ENCODE data around the gene HOXB2.

Gene HOXB2

DNA sequence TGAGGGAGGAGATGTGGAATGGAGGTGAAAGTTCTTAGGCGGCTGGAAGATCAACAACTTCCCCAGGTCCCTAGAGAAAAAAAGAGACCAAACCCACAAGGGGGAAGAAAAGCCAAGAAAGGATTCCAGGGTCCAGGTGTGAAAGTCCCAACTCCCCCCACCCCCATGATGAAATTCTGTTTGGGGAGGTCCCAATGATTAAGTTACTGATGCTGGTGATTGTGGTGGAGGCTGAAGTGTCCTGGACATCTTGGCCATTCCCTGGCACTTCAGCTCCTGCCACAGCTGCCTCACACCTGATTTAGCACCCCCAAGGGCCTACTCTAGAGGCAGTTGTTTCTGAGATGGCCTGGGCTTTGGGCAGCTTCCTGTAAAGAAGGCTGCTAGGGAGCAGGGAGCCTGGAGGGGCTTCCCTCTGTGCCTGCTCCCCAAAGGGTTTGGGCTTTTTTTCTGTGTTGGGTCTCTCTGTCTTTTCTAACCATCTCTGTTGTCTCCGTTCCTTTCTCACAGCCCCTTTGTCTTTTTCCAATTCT is 20.2 kb upstream of the HOXB2 start:
- DNase-seq = no peak

DNA sequence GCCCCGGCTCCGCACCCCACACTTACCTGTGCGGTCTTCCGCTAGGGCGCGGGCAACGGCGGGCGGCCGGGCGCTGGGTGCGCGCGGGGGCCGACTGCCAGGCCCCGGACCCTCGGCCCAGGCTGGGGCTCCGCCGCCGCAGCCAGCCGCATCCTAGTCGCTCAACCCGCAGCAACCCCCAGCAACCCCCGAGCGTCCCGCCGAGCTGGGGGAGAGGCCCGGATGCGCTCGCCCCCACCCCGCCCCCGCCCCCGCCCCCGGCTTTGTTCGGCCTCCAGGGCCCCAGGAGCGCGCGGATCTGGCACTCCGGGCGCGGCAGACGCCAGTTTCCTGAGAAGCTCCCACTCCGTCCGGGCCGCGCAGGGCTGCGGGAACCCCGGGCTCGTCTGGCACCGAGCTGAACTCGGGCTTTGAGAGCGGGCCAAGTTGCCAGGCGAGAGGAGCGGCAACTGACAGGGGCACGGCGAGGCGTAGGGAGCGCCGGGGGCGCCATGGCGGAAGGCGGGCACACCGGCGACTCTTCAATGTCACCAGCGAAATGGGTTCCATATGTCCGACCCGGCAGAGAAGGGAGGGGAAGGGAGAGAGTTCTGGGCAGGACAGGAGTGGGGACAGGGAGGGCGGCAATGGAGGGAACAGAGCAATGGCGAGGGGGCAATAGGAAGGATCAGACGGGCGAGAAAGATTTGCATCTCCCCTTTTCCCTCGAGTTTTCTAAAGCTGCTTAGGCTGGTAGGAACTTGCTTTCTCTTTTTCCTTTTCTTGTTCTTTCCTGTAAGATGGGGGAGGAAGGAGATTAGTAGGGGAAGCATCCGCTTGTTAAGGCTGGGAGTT is 19.5 kb upstream of the HOXB2 start:
- DNase-seq = no peak

DNA sequence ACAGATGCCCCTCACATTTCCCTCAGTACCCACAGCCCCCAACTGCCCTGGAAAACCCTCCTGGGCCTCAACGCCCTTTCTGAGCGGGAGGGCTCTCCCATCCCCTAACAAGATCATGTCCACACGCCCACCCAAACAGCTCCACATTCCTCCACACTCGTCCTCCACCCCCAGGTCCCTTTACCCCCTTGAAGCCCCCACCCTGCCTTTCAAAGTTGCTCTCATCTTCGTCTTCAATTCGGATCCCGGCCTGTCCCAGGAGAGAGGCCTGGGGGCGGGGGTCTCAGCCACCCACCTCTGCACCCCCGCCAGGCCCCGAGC is 18.9 kb upstream of the HOXB2 start:
- DNase-seq = no peak

DNA sequence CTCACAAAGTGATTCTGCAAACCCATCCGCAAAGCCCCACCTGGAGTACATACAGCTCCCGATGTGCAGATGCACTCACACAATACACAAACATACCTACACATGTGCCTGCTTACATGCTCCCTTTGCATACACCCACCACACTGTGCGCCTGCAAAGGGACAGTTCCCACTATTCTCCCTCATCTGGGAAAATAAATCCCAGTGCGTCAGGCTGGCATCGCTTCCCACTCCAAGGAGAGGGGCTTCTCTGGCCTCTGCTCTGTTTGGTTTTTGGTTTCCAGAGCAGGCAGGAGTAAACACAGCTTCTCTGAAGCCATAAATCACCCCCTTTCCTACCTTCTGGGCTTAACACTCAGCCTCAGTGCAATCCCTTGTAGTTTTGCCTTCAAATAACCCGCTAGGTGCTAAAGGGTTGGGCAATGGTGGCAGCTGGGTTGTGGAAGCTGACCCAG is 18.5 kb upstream of the HOXB2 start:
- DNase-seq = no peak

DNA sequence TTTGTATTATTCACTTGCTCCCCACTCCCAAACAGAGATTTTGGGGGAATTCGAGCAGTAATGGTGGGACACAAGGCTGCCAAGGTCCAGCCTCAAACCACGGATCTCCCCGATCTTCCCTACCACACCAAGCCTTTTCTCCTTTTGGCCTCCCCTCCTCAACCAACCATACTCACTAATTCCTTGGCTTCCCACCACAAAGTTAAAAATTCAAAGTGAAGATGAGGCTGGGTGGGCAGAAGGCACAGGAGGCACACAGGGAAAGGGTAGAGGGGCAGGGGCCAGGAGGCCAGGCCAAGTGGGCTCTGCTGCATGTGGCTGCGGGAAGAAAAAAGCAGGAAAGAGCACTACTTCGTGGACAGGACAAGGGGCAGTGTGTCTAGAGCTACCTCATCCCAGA is 18.0 kb upstream of the HOXB2 start:
- DNase-seq = no peak

DNA sequence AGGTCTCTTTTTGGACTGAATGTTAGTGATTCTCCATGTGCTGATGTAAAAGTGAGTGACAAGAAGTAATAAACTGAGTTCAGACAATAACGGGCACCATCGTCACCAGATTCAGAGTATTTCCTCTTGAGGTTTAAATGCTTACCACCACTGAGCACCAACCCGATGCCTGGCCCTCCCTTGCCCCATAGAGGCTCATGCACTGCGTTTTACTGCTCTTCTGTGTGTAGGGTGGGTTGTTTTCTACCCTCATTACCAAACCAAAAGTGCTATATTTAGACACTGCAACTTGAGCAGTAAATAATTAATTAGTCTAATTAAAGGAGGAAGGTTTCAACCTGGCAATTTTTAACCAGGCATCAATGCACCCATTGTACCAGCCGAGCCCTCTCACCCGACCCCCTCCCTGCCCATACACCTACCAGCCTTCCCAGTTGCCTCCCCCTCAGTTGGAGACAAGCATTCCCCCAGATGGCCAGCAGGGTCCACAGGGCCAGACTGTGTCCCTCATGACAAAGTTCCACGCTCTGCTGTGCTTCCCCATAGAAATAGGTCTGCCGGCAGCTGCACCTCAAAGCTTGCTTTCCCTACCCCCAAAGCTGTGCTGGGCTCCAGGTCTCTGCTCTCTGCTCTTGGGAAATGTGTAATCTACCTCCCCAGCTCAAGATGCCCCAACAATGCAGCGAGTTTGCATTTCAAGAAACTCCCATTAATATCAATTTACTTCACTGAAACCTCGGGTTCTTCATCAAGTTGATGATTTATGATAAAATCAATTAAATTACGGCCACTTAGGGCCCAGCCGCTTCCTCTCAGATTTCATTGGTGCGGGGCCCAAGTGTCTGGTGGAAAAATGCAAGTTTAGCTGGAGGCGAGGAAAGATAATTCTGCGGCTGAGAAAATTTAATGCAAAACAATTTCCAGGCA is 17.2 kb upstream of the HOXB2 start:
- no peak for DNase-seq

DNA sequence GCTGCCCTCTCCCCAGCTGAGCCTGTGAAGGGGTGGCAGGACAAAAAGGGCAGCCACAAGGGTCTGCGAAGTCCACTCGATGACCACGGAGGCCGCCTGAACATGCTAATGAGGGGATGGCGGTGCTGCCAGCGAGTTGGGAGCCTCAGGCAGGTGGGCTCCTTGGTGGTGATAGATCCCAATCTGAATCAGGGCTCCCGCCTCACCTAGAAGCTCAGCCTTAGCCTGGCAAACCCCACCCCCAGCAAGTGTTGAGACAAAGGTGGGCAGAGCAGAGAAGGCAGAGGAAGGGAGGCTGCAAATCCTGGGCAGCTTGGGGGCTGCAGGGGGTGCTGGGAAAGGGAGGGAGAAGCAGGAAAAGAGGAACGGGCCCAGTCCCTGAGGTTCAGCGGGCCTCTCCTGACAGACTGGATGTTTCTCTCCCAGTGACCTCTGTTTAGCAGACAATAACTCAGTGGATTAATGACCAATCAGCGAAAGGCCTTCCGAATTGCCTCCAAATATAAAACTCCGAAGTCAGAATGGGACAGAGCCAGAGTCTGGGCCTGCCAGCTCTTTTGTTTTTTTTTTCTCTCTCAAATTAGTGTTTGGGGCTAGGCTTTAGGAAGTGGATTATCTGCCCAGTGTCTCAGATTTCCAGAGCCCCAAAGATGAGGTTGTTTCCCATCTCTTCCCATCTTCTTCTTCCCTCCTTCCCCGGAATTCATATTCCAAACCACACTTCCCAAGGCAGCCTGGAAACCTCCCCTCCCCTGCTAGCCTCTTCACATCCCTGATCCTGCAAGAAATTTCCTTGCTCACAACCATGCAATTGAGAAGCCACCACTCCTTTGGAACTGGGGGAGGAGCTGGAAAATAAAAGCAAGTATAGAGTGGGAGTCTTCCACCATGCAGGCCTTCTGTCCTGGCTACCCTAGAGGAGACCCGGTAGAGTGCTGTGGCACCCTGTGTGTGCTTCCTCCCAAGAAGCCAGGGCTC is 15.2 kb upstream of the HOXB2 start:
- no peak for DNase-seq

DNA sequence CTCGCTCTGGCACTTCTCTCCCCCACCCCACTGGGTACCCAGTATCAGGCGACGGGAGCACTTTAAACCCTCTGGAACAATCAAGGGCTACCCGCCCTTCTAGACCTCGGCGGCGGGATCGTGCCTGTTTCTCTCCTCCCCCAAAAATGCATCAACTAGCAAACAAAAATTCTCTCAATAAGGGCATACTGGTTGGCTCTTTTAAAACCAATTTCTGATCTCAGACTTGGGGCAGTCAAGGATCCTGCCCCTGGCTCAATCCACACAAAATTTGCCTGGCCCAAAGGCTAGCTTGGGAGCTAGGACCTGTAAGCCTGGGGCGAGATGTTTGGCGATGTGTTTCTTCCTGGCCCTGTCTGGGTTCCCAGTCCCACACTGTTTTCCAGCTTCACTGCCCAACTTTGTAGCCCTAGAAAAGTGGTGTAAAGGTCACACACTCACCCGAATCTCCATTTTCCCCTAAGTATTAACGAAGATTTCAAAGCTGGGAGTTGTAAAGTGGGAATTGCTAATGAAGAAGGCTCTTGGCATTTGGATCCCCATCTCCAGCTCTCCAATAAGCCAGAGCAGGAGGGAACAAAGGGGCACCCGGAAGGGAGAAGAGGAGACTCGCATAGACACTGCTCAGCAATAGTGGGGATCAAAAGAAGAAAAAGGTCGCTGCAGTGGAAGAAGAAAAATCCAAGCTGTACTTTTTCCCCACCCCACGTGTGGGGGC is 14.4 kb upstream of the HOXB2 start:
- no peak for DNase-seq

DNA sequence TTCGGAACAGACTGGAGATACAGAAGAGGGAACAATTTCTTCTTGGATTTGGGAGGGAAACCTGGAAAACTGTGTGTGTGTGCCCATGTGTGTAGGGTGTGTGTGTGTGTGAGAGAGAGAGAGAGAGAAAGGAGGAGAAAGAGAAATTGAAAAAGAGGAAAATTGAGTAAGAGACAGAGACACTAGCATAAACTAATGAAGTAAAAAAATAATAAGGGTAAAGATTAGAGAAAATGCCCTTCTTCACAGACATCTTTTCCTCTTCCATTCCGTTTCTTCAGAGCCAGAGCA is 13.9 kb upstream of the HOXB2 start:
- DNase-seq = no peak

DNA sequence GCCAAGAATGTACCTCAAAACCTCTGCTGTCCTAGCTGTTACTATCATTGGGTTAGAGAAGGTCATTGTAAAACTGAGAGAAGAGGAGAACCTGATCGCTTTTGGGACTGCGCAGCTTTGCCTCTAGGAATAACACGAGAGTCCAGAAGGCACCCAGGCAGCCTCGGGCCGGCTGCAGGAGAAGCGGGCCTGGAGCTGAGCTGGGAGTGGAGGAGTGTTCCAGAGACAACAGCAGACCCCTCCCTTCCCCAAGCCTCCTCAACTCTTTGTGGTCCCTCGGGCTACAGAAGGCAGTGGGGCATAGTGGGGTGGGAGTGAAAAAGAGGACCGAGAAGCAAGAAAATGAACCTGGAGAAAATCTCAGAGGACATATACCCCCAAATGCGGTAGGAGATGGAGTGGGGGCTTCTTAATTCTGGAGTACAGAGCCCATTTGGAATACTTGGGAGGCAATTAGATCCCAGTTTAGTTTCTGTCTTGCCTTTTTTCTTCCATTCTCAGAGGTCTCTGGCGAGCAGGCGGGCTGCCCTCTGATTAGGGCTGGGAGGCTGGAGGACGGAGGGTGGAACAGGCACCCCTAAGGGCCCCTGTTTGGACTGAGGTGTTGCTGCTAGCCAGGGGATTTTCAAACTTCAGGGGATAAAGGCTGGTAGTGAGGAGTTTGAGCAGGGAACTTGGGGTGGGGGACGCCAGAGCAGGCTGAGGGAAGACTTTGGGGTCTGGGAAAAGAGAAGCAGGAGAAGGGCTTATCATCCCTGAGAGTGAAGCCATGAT is 13.3 kb upstream of the HOXB2 start:
- no peak for DNase-seq

DNA sequence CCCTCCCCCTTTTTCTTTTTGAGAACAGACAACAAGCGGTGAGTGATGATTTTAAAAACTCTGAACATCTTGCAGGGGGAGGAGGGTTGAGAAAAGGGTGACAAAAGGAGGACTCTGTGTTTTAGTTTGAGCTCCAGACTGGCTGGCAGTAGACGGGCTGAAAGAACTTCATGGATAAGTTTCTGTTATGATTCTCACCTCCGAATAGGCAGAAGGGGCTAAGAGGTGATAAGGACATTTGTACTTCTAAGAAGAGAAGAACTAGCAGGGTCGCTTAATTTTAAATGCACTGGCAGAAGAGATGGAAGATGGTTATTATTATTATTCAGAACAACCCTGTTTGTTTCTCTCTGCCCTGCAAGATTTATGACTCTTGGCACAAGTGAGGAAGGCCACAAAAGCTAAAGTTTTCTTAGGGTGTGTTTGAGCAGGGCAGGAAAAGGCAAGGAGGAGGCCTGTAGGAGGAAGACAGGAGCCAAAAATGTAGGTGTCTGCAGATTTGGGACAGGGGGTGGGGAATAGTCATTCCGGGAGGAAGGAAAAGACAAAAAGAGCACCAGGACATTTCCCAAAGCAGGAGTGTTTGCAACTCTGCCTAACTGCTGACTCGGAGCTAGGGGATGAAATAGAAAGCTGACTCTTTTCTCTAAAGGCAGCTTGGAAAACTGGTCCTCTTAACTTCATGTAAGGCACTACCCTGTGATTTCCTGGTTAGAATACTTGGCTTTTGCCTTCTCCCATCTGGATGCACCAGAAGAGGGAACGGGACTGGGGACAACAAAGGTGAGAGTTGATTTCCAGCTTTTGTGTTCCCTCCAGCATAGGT is 11.9 kb upstream of the HOXB2 start:
- DNase-seq = no peak

DNA sequence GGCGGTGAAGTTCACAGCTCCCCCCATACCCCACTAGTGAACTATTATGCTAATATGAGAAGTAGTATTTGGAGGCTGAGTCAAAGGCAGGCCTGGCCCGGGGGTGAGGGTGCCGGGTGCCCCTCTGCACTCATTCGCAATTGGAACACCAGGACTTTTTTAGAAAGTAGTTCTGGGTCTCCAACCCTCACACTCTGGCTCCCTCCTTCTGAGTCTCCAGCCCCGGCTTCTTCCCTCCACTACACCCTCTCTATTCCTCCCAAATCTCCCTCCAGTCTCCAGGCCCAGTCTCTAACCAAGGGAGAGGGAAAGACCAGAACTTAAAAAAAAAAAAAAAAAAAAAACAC is 11.3 kb upstream of the HOXB2 start:
- no peak for DNase-seq

DNA sequence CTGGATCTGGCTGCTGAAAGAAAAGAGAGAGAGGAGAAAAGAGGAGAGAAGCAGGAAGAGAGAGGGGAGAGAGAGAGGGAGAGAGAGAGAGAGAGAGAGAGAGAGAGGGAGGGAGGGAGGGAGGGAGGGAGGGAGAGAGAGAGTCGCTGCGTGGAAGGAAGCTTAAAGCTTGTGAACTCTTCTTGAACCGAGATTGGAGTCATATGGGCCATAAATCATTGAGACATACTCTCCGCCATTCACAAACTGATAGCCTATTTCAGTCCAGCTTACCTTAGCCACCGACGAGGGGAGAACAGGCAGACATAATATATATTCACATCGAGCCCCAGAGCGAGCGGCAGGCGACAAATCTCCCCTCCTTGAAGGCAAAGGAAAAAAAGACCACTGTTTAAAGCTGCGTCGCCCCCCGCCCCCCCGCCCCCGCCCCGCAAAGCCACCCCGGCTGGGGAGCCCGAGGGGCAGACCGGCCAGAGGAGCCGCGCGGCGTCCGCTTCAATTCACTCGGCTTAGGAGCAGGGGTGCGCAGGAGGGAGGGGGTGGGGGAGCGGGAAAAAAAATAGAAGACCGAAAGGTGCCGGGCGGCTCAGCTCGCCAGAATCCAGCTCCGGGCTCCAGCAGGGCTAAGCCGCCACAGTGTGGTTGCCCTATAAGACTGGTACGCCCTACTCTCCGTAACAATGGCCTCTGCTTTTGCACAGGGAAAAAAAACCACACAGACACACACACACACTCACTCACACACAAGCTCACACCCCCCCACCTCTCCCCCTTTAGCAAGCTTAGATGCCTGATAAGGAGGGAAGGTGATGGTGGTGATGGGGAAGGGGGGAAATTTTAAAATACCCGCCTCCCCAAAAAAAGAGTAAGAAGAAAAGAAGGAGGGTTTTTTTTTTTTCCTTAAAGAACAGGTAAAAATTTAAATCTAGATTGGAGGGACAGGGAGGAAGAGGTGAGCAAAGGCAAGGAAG is 10.6 kb upstream of the HOXB2 start:
- DNase-seq = no peak

DNA sequence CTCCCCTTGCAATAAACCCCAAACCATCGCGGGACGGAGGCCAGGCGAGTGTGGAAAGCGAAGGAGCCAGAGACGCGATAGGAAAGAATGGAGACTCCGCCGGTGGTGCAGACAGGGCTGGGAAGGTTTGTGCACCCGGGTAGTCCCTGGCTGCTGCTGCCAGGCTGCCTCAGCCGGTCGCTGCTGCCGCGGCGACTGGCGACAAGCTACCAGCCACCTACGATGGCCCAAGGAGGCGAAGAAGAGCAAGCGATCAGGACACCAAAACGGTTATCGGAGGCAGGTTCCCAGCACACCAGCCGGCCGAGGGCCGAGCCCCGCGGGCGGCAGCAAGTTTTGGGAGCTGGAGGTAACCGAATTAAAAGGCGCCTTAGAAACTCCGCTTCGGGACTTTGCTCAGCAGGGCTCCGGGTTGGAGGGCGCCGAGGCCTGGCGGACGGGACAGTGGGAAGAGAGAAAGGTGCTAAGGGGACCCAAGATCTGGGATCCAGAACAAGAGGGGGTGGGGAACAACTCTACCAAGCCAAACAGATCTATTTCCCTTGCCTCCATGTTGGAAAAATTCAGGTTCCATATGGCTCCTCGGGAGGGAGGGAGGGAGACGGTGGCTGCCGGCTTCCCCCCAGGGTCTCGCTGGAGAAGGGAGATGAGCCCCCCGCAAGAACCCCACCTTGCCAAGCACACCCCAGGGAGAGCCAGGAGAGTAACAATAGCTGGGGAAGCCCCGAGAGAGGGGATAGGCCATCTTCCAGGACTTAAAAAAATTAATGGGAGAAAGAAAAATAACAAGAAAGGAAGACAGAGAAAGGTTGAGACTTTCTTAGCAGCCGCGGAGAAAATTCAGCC is 9.7 kb upstream of the HOXB2 start:
- no peak for DNase-seq

DNA sequence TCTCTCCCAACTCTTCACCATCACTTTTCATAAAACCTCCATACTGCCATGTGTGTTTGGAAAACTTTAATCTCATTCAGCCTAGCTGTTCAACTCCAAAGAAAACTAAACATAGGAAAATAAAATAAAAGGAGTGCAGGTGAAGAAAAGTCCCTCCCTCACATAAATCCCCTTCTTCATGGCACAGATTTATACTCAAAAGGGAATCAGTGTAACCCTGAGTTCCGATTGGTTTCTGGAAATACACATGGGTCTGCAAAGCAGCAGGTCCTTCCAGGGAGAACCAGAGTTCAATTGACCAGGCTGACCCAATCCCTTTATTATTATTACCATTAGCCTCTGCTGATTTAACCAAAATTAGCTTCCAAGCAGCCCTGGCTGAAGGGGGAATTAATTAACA is 8.9 kb upstream of the HOXB2 start:
- no peak for DNase-seq

DNA sequence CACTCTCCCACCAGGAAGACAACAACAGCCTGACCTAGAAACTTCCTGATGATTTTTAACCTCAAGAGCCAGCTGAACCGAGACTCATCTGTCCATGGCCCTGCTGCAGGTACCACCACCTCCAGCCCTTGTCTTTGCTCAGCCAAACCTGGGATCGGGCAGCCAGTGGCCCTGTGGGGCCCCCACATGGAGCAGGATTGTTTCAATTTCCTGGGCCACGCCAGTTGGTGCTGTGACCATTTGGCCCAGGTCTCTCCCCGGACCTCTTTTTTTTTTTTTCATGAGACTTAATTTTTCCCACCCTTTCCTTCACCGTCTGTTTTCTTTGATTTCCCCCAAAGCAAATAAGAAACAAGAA is 8.3 kb upstream of the HOXB2 start:
- DNase-seq = no peak

DNA sequence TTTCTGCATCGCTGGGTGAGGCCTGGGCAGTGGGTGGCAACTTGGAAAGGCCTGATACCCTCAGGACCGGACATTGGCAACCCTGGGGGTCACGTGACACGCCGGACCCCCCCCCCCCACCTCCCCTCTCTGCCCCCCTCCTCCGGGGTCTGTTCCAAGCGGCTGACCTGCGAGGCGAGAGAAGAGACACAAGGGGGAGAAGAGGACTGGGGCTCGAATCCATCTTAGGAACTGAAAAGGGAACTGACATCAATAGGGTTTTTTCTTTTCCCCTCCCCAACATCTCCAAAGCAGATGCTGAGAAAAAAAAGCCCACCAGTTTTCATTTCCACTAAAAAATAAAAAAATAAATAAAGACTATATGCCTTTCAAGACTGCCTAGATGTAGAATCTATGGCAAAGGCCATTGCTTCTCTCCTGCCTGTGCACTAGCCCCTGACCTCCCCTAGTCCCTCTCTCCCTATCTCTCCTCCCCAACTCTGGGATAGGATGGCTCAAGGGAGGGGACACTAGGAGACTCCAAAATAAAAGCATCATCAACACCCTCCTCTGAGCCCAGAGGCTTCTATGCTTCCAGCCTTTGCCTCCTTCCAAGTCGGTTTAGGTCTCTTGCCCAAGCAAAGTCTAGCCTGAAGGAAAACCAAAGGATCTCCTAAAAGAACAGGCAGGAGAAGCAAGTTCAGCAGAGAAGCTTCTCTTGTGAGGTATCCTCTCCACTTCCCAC is 7.7 kb upstream of the HOXB2 start:
- DNase-seq = no peak

All from cortex of kidney (tissue), 1 donor.